GM23338 (cell line): ENCODE measurements around the gene NR4A1. TPM values are rescaled to one million over a fixed set of nuclear protein-coding genes. Genes with fewer than 3 reads are reported as not detected.
A peak's percentile ranks its signal among the peaks of the same experiment; 100 is the strongest.

Experiments used
- ATAC-seq: fragments of 200-7000 bp; cut with Tn5 transposase; 3 replicates; pipeline ENCODE4 v1.9.1; 2020
- DNase-seq: peaks from one replicate; pipeline ENCODE4 v3.0.0-alpha.2; 2015; ENCODE audit warnings: low spot score
- H2AFZ ChIP-seq: fragments of 200-600 bp; sonication (generic); 2 replicates; pipeline ENCODE4 v1.8.0; 2016; ENCODE audit warnings: antibody characterized with exemption, mild to moderate bottlenecking, moderate library complexity
- H3F3A ChIP-seq: fragments of 200-600 bp; sonication (generic); replicated peaks from 2 replicates; pipeline ENCODE4 v1.8.0; 2017; ENCODE audit warnings: antibody characterized with exemption, mixed run types, low read depth
- H3K27ac ChIP-seq: fragments of 200-600 bp; sonication (generic); 2 replicates; pipeline ENCODE4 v1.6.1; 2016; ENCODE audit warnings: low read depth
- H3K27me3 ChIP-seq: fragments of 200-600 bp; sonication (generic); 2 replicates; pipeline ENCODE4 v1.8.0; 2016; ENCODE audit warnings: mild to moderate bottlenecking, mixed run types, moderate library complexity; ENCODE audit not compliant: insufficient read depth
- H3K36me3 ChIP-seq: fragments of 200-600 bp; sonication (generic); 2 replicates; pipeline ENCODE4 v1.8.0; 2016; ENCODE audit warnings: mild to moderate bottlenecking; ENCODE audit not compliant: insufficient read depth
- H3K4me1 ChIP-seq: fragments of 200-600 bp; sonication (generic); 2 replicates; pipeline ENCODE4 v1.8.0; 2016; ENCODE audit warnings: mild to moderate bottlenecking, moderate library complexity; ENCODE audit not compliant: insufficient read depth
- H3K4me2 ChIP-seq: fragments of 200-600 bp; sonication (generic); 2 replicates; pipeline ENCODE4 v1.7.1; 2017; ENCODE audit warnings: mixed run types
- H3K4me3 ChIP-seq: fragments of 200-600 bp; sonication (generic); 2 replicates; pipeline ENCODE4 v1.6.1; 2016; ENCODE audit warnings: mixed run types
- H3K79me2 ChIP-seq: fragments of 200-600 bp; sonication (generic); replicated peaks from 2 replicates; pipeline ENCODE4 v1.8.0; 2017; ENCODE audit warnings: mild to moderate bottlenecking; ENCODE audit not compliant: insufficient read depth
- H3K9me2 ChIP-seq: fragments of 200-600 bp; sonication (generic); 2 replicates; pipeline ENCODE4 v1.8.0; 2017; ENCODE audit not compliant: insufficient read depth
- H4K20me1 ChIP-seq: fragments of 200-600 bp; sonication (generic); replicated peaks from 2 replicates; pipeline ENCODE4 v1.8.0; 2017; ENCODE audit warnings: mild to moderate bottlenecking; ENCODE audit not compliant: insufficient read depth
- H3K27ac Mint-ChIP-seq: 2 replicates; pipeline ENCODE4 v1.8.0; 2020; ENCODE audit warnings: inconsistent platforms, mild to moderate bottlenecking, moderate library complexity, mixed read lengths
- H3K27me3 Mint-ChIP-seq: 3 replicates; pipeline ENCODE4 v1.8.0; 2022; ENCODE audit warnings: low read depth, mild to moderate bottlenecking, moderate library complexity, mixed read lengths, inconsistent platforms; ENCODE audit not compliant: insufficient read depth, poor library complexity
- H3K36me3 Mint-ChIP-seq: 3 replicates; pipeline ENCODE4 v1.8.0; 2021; ENCODE audit warnings: low read depth, mild to moderate bottlenecking, inconsistent platforms, moderate library complexity, mixed read lengths
- H3K4me1 Mint-ChIP-seq: 3 replicates; pipeline ENCODE4 v1.8.0; 2020; ENCODE audit warnings: mild to moderate bottlenecking, inconsistent platforms, mixed read lengths
- H3K4me3 Mint-ChIP-seq: 3 replicates; pipeline ENCODE4 v1.8.0; 2021; ENCODE audit warnings: moderate library complexity, mild to moderate bottlenecking, inconsistent platforms, mixed read lengths
- H3K9me3 Mint-ChIP-seq: 3 replicates; pipeline ENCODE4 v1.8.0; 2020; ENCODE audit warnings: moderate library complexity, mild to moderate bottlenecking, inconsistent platforms, mixed read lengths
- CREB1 ChIP-seq: fragments of 250-450 bp; sonication (Bioruptor Pico); IDR thresholded peaks from 2 replicates; pipeline ENCODE4 v1.5.0; 2020; ENCODE audit warnings: low read depth, mild to moderate bottlenecking, moderate library complexity
- CTCF ChIP-seq, 2 experiments: fragments of 200-600 bp in 1 of 2; sonication (generic) in 1 of 2; conservative IDR thresholded peaks; 2 replicates each; pipeline versions ENCODE4 v1.5.1 to v1.6.1; 2016 to 2017; ENCODE audit warnings: antibody characterized with exemption in 2 of 2, low read depth in 2 of 2, mild to moderate bottlenecking in 2 of 2, moderate library complexity in 1 of 2
- ETS1 ChIP-seq: IDR thresholded peaks from 2 replicates; pipeline ENCODE4 v1.6.1; 2016; ENCODE audit warnings: antibody characterized with exemption
- EZH2phosphoT487 ChIP-seq: fragments of 200-600 bp; sonication (generic); IDR thresholded peaks from one replicate; pipeline ENCODE4 v1.8.1; 2018; ENCODE audit warnings: antibody characterized with exemption; ENCODE audit not compliant: unreplicated experiment
- JUNB ChIP-seq: IDR thresholded peaks from one replicate; pipeline ENCODE4 v1.6.1; 2016; ENCODE audit warnings: antibody characterized with exemption; ENCODE audit not compliant: unreplicated experiment
- NANOG ChIP-seq: IDR thresholded peaks from 2 replicates; pipeline ENCODE4 v1.6.1; 2016; ENCODE audit warnings: antibody characterized with exemption, borderline replicate concordance
- ZNF331 ChIP-seq: fragments of 250-450 bp; sonication (Bioruptor Pico); IDR thresholded peaks from 2 replicates; pipeline ENCODE4 v1.5.0; 2020; ENCODE audit warnings: low read depth, mild to moderate bottlenecking, moderate library complexity
- polyA plus RNA-seq: library from polyadenylated mRNA; unstranded; fragments of >200 nt; fragmentation: Nextera tagmentation; extraction: Ambion mirVana; gene quantifications from 2 replicates; pipeline ENCODE4 v1.2.1, GENCODE V29; 2016
- total RNA-seq: library from RNA; depleted of rRNA; stranded (reverse); fragments of >200 nt; shearing (Covaris generic); gene quantifications from 2 replicates; pipeline ENCODE4 v1.2.3, GENCODE V29; 2014

Gene NR4A1
- total and polyA plus RNA-seq, 2 experiments from 2014 or later: 7.5 to 19.1 TPM

GRCh38 chr12:52019113-52019770 is 32.0 kb upstream of the NR4A1 start:
- peaks cover 2% of the 10 kb centered on the region; the same call in 1 of the 2 replicates for H3F3A ChIP-seq
- no peak for TF ChIP-seq CREB1
- no peak for TF ChIP-seq EZH2phosphoT487
- no peak for TF ChIP-seq JUNB
- TF ChIP-seq NANOG: no peak
- TF ChIP-seq ZNF331 (CRISPR knock-in tag): no peak
- H3K4me1 Mint-ChIP-seq: peaks cover 19% of the 10 kb centered on the region
- H3K9me3 Mint-ChIP-seq: no peaks in the 10 kb centered on the region; the same call in 2 of the 3 replicates
- H3K27ac ChIP-seq: no peak overlapping the region
- no peak for DNase-seq
- H3K4me2 ChIP-seq: no peak overlapping the region
- no peaks in the 10 kb centered on the region for H3K36me3 ChIP-seq
- no peaks in the 10 kb centered on the region for H3K9me2 ChIP-seq
- H3K4me3 Mint-ChIP-seq: no peak overlapping the region
- H3K4me1 ChIP-seq: peaks cover 16% of the 10 kb centered on the region
- no peak overlapping the region for H3K4me3 ChIP-seq
- H2AFZ ChIP-seq: no peak overlapping the region
- H4K20me1 ChIP-seq: no peaks in the 10 kb centered on the region
- H3K27me3 ChIP-seq: peaks cover 64% of the 10 kb centered on the region
- H3K36me3 Mint-ChIP-seq: no peaks in the 10 kb centered on the region; the same call in 2 of the 3 replicates
- peaks cover 35% of the 10 kb centered on the region for H3K27me3 Mint-ChIP-seq
- ATAC-seq: no peak
- no peaks in the 10 kb centered on the region for H3K79me2 ChIP-seq
- H3K27ac Mint-ChIP-seq: no peak overlapping the region

GRCh38 chr12:52020539-52021336 is 30.5 kb upstream of the NR4A1 start:
- H3K4me1 Mint-ChIP-seq: peaks cover 22% of the 10 kb centered on the region
- no peaks in the 10 kb centered on the region; the same call in 2 of the 3 replicates for H3K9me3 Mint-ChIP-seq
- no peaks in the 10 kb centered on the region; the same call in 2 of the 3 replicates for H3K36me3 Mint-ChIP-seq
- Histone ChIP-seq H3F3A (peaks cover 6% of the 10 kb centered on the region; the same call in 1 of the 2 replicates), H3K79me2 (no peaks in the 10 kb centered on the region), H3K9me2 (no peaks in the 10 kb centered on the region), H3K36me3 (no peaks in the 10 kb centered on the region), H3K4me2 (peak overlapping the region; percentile 81), H3K4me1 (peaks cover 18% of the 10 kb centered on the region), H3K27ac (no peak overlapping the region), H4K20me1 (no peaks in the 10 kb centered on the region), H2AFZ (peak overlapping the region; percentile 98), H3K4me3 (peak overlapping the region; percentile 47; the same call in 1 of the 2 replicates), H3K27me3 (peaks cover 59% of the 10 kb centered on the region)
- ATAC-seq: peak; percentile 64
- peak overlapping the region; percentile 66 for H3K4me3 Mint-ChIP-seq
- peak; percentile 91 for DNase-seq
- peaks cover 38% of the 10 kb centered on the region for H3K27me3 Mint-ChIP-seq
- TF ChIP-seq CTCF (conservative IDR thresholded peaks at IDR 0.05; ENCODE audit: low read depth in 2 of 2): peak; percentile 85 to 94
- no peak for TF ChIP-seq ETS1
- H3K27ac Mint-ChIP-seq: no peak overlapping the region
